Adipocyte (in vitro differentiated cells): ENCODE results near the gene FOXK2.
"Not testable (repeated sequence)": the region's sequence is repeated elsewhere in the genome, so short reads cannot be mapped to it uniquely, and the experiment has no call there.

Experiments
- DNase-seq: peaks from one replicate; pipeline ENCODE4 v3.0.0-alpha.2; 2015; ENCODE audit warnings: low read depth
- H3K27me3 ChIP-seq: replicated peaks from 2 replicates; pipeline ENCODE4 v1.7.0; 2013; ENCODE audit warnings: mild to moderate bottlenecking, low read length, moderate library complexity; ENCODE audit not compliant: control insufficient read depth, insufficient read depth
- H3K36me3 ChIP-seq: 2 replicates; pipeline ENCODE4 v1.7.0; 2013; ENCODE audit warnings: low read length, mild to moderate bottlenecking, moderate library complexity; ENCODE audit not compliant: control insufficient read depth, insufficient read depth, severe bottlenecking
- H3K4me1 ChIP-seq: 2 replicates; pipeline ENCODE4 v1.7.0; 2013; ENCODE audit warnings: mild to moderate bottlenecking, low read length, moderate library complexity; ENCODE audit not compliant: control insufficient read depth, insufficient read depth
- H3K4me3 ChIP-seq: 2 replicates; pipeline ENCODE4 v1.7.0; 2013; ENCODE audit warnings: mild to moderate bottlenecking, low read length, moderate library complexity
- H3K9ac ChIP-seq: 2 replicates; pipeline ENCODE4 v1.7.0; 2013; ENCODE audit warnings: mild to moderate bottlenecking, low read length, moderate library complexity
- H3K9me3 ChIP-seq: 2 replicates; pipeline ENCODE4 v1.7.0; 2013; ENCODE audit warnings: mild to moderate bottlenecking, low read length, moderate library complexity; ENCODE audit not compliant: control insufficient read depth

The FOXK2 gene

GRCh38 chr17:82496529-82497434, 22.8 kb upstream of the FOXK2 start:
- H3K4me1 ChIP-seq = peaks cover 17% of the 10 kb centered on the region
- peak overlapping the region; percentile 80 for H3K9ac ChIP-seq
- H3K4me3 ChIP-seq = peak overlapping the region; percentile 81
- H3K9me3 ChIP-seq = no peaks in the 10 kb centered on the region
- peak; percentile 98 for DNase-seq
- no peaks in the 10 kb centered on the region for H3K36me3 ChIP-seq
- no peaks in the 10 kb centered on the region for H3K27me3 ChIP-seq

GRCh38 chr17:82497483-82498405, 21.8 kb upstream of the FOXK2 start:
- peaks cover 13% of the 10 kb centered on the region for H3K4me1 ChIP-seq
- H3K27me3 ChIP-seq = no peaks in the 10 kb centered on the region
- H3K9me3 ChIP-seq = no peaks in the 10 kb centered on the region
- peak; percentile 78 for DNase-seq
- no peaks in the 10 kb centered on the region for H3K36me3 ChIP-seq
- H3K4me3 ChIP-seq = peak overlapping the region; percentile 80
- peak overlapping the region; percentile 80 for H3K9ac ChIP-seq

GRCh38 chr17:82502207-82502606, 17.3 kb upstream of the FOXK2 start:
- H3K9ac ChIP-seq = no peak overlapping the region
- no peak for DNase-seq
- no peaks in the 10 kb centered on the region for H3K36me3 ChIP-seq
- H3K9me3 ChIP-seq = no peaks in the 10 kb centered on the region
- H3K4me3 ChIP-seq = no peak overlapping the region
- peaks cover 3% of the 10 kb centered on the region for H3K4me1 ChIP-seq
- H3K27me3 ChIP-seq = peaks cover 3% of the 10 kb centered on the region

GRCh38 chr17:82503094-82503727, 16.3 kb upstream of the FOXK2 start:
- Histone ChIP-seq H3K9me3 (no peaks in the 10 kb centered on the region), H3K4me3 (no peak overlapping the region), H3K27me3 (peaks cover 3% of the 10 kb centered on the region), H3K36me3 (no peaks in the 10 kb centered on the region), H3K4me1 (no peaks in the 10 kb centered on the region), H3K9ac (no peak overlapping the region)
- no peak for DNase-seq

GRCh38 chr17:82503728-82504308, 15.7 kb upstream of the FOXK2 start:
- Histone ChIP-seq H3K4me3 (no peak overlapping the region), H3K27me3 (peaks cover 3% of the 10 kb centered on the region), H3K36me3 (no peaks in the 10 kb centered on the region), H3K4me1 (no peaks in the 10 kb centered on the region), H3K9me3 (no peaks in the 10 kb centered on the region), H3K9ac (no peak overlapping the region)
- no peak for DNase-seq

- Histone ChIP-seq H3K4me3 (no peak overlapping the region), H3K27me3 (peaks cover 3% of the 10 kb centered on the region), H3K9ac (no peak overlapping the region), H3K36me3 (no peaks in the 10 kb centered on the region), H3K9me3 (no peaks in the 10 kb centered on the region), H3K4me1 (no peaks in the 10 kb centered on the region)
- DNase-seq = no peak
Observed at GRCh38 chr17:82505296-82505695, 14.2 kb upstream of the FOXK2 start.

GRCh38 chr17:82506402-82506801, 13.1 kb upstream of the FOXK2 start:
- H3K36me3 ChIP-seq, H3K27me3 ChIP-seq, H3K4me3 ChIP-seq, DNase-seq, H3K9ac ChIP-seq, H3K9me3 ChIP-seq, H3K4me1 ChIP-seq: not testable (repeated sequence)

GRCh38 chr17:82507631-82508175, 11.8 kb upstream of the FOXK2 start:
- Histone ChIP-seq H3K4me3 (no peak overlapping the region), H3K4me1 (no peaks in the 10 kb centered on the region), H3K9ac (no peak overlapping the region), H3K36me3 (no peaks in the 10 kb centered on the region), H3K9me3 (no peaks in the 10 kb centered on the region), H3K27me3 (peaks cover 3% of the 10 kb centered on the region)
- DNase-seq = no peak

GRCh38 chr17:82511642-82512041, 7.9 kb upstream of the FOXK2 start:
- not testable (repeated sequence) for H3K36me3 ChIP-seq, H3K4me1 ChIP-seq, DNase-seq, H3K27me3 ChIP-seq, H3K9me3 ChIP-seq, H3K9ac ChIP-seq
- peak overlapping the region; percentile 20 for H3K4me3 ChIP-seq

GRCh38 chr17:82513864-82514263, 5.7 kb upstream of the FOXK2 start:
- not testable (repeated sequence) for H3K4me1 ChIP-seq, H3K4me3 ChIP-seq, H3K36me3 ChIP-seq, H3K9ac ChIP-seq, DNase-seq, H3K9me3 ChIP-seq, H3K27me3 ChIP-seq
